ENCODE data around the gene IQCM. TPM values are rescaled to one million over a fixed set of nuclear protein-coding genes. Genes with fewer than 3 reads are reported as not detected.

The IQCM gene
- total RNA-seq, 1 experiment from 2014 or later = 0.11 TPM

DNA sequence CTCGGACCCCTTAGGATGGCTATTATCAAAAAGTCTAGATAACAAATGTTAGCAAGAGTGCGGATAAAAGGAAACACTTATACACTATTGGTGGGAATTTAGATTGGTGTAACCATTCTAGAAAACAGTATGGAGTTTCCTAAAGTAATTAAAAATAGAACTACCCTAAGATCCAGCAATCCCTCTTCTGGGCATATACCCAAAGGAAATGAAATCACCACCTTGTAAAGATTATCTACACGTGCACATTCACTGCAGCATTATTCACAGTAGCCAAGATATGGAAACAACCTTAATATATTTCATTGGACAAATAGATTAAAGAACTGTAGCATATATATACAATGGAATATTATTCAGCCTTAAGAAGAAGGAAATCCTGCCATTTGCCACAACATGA, 462.4 kb downstream of the IQCM start (continued):
- TF ChIP-seq, protein P1, sequence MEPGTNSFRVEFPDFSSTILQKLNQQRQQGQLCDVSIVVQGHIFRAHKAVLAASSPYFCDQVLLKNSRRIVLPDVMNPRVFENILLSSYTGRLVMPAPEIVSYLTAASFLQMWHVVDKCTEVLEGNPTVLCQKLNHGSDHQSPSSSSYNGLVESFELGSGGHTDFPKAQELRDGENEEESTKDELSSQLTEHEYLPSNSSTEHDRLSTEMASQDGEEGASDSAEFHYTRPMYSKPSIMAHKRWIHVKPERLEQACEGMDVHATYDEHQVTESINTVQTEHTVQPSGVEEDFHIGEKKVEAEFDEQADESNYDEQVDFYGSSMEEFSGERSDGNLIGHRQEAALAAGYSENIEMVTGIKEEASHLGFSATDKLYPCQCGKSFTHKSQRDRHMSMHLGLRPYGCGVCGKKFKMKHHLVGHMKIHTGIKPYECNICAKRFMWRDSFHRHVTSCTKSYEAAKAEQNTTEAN (CRISPR knock-in tag; IDR thresholded peaks at IDR 0.05) = no peak
- TF ChIP-seq JAZF1 (CRISPR knock-in tag; IDR thresholded peaks at IDR 0.05) = no peak

- Mint-ChIP-seq H3K36me3 (peaks cover 4% of the 10 kb centered on the region; the same call in 1 of the 2 replicates), H3K4me3 (no peak overlapping the region), H3K27ac (no peak overlapping the region), H3K27me3 (ENCODE audit: low read depth) (no peaks in the 10 kb centered on the region; the same call in 1 of the 2 replicates), H3K9me3 (peaks cover 17% of the 10 kb centered on the region), H3K4me1 (no peaks in the 10 kb centered on the region)
- ATAC-seq (no peak), DNase-seq (ENCODE audit: low spot score) (no peak)
- ChIA-PET POLR2A (no interaction called here), CTCF (no interaction called here)
- no peak for TF ChIP-seq EMX1 (CRISPR knock-in tag; IDR thresholded peaks at IDR 0.05)
- TF ChIP-seq ATF3 (CRISPR knock-in tag; conservative IDR thresholded peaks at IDR 0.05) = no peak
- TF ChIP-seq KAT7 (CRISPR knock-in tag; IDR thresholded peaks at IDR 0.05; ENCODE audit: borderline replicate concordance) = no peak
- TF ChIP-seq CTCF (IDR thresholded peaks at IDR 0.05) = no peak
- TF ChIP-seq TEAD1 (CRISPR knock-in tag; IDR thresholded peaks at IDR 0.05) = no peak
- no peak for TF ChIP-seq SP1 (CRISPR knock-in tag; conservative IDR thresholded peaks at IDR 0.05)
- no peak for TF ChIP-seq ZNF416 (CRISPR knock-in tag; IDR thresholded peaks at IDR 0.05)
- TF ChIP-seq PRDM15 (CRISPR knock-in tag; IDR thresholded peaks at IDR 0.05) = no peak
- TF ChIP-seq ESRRA (CRISPR knock-in tag; IDR thresholded peaks at IDR 0.05; ENCODE audit: borderline replicate concordance) = no peak
- TF ChIP-seq MLX (CRISPR knock-in tag; IDR thresholded peaks at IDR 0.05) = no peak
- no peak for TF ChIP-seq NFE2L1 (CRISPR knock-in tag; IDR thresholded peaks at IDR 0.05)
- TF ChIP-seq NR3C1 (CRISPR knock-in tag; conservative IDR thresholded peaks at IDR 0.05; ENCODE audit: low read depth) = no peak
- TF ChIP-seq FOXK1 (CRISPR knock-in tag; IDR thresholded peaks at IDR 0.05) = no peak
- no peak for TF ChIP-seq ZNF138 (CRISPR knock-in tag; conservative IDR thresholded peaks at IDR 0.05)
- TF ChIP-seq, protein P2, sequence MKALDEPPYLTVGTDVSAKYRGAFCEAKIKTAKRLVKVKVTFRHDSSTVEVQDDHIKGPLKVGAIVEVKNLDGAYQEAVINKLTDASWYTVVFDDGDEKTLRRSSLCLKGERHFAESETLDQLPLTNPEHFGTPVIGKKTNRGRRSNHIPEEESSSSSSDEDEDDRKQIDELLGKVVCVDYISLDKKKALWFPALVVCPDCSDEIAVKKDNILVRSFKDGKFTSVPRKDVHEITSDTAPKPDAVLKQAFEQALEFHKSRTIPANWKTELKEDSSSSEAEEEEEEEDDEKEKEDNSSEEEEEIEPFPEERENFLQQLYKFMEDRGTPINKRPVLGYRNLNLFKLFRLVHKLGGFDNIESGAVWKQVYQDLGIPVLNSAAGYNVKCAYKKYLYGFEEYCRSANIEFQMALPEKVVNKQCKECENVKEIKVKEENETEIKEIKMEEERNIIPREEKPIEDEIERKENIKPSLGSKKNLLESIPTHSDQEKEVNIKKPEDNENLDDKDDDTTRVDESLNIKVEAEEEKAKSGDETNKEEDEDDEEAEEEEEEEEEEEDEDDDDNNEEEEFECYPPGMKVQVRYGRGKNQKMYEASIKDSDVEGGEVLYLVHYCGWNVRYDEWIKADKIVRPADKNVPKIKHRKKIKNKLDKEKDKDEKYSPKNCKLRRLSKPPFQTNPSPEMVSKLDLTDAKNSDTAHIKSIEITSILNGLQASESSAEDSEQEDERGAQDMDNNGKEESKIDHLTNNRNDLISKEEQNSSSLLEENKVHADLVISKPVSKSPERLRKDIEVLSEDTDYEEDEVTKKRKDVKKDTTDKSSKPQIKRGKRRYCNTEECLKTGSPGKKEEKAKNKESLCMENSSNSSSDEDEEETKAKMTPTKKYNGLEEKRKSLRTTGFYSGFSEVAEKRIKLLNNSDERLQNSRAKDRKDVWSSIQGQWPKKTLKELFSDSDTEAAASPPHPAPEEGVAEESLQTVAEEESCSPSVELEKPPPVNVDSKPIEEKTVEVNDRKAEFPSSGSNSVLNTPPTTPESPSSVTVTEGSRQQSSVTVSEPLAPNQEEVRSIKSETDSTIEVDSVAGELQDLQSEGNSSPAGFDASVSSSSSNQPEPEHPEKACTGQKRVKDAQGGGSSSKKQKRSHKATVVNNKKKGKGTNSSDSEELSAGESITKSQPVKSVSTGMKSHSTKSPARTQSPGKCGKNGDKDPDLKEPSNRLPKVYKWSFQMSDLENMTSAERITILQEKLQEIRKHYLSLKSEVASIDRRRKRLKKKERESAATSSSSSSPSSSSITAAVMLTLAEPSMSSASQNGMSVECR (CRISPR knock-in tag; IDR thresholded peaks at IDR 0.05; ENCODE audit: borderline replicate concordance) = no peak
- no peak for TF ChIP-seq PREB (CRISPR knock-in tag; IDR thresholded peaks at IDR 0.05; ENCODE audit: borderline replicate concordance)
- TF ChIP-seq CREM (CRISPR knock-in tag; IDR thresholded peaks at IDR 0.05) = no peak
Observed at GRCh38 chr4:149349541-149349940, 466.1 kb downstream of the IQCM start.
